NCI-H82 (cell line): Measurements from ENCODE around the gene MED19.
"Not testable (repeated sequence)": the region's sequence is repeated elsewhere in the genome, so short reads cannot be mapped to it uniquely, and the experiment has no call there.

Experiments
- DNase-seq: peaks from one replicate; lab custom pipeline; 2025; lab: John Stamatoyannopoulos, UW

The MED19 gene, protein sequence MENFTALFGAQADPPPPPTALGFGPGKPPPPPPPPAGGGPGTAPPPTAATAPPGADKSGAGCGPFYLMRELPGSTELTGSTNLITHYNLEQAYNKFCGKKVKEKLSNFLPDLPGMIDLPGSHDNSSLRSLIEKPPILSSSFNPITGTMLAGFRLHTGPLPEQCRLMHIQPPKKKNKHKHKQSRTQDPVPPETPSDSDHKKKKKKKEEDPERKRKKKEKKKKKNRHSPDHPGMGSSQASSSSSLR

GRCh38 chr11:57711414-57712255, at the start of gene MED19:
TSS of gene MED19 (minus strand) at chr11:57712215. CDS start at chr11:57712179, 36 bp downstream.
- DNase-seq: peak; percentile 85

- no peak for DNase-seq
These were observed 46.2 kb upstream of the MED19 start for GRCh38 chr11:57758174-57758573.

DNA sequence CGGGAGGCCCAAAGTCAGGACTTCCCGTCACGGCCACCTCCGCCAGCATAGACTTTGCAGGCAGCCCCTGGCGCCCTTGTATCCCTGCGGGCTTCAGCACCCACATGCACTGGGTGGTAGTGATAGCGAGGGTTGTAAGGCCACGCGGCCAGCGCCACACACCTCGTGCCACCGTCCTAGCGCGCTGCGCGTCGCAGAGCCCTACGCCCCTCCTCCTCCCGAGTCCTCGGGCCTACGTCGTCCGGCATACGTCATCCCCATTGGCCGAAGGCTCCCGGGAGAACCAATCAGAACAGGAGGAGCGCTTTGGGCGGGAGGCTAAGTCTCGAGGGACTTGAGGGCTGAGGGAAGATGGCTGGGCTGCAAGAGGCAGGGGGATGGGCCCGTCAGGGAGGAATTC, 40.9 kb upstream of the MED19 start:
- DNase-seq: no peak

- peak; percentile 59 for DNase-seq
These were observed 39.8 kb upstream of the MED19 start, which contains the start of gene BTBD18 for GRCh38 chr11:57751676-57752253. TSS of gene BTBD18 (minus strand) at chr11:57751819. CDS start at chr11:57751188, 631 bp downstream.

GRCh38 chr11:57751176-57751575, 39.2 kb upstream of the MED19 start:
- DNase-seq: no peak

GRCh38 chr11:57746920-57747319, 34.9 kb upstream of the MED19 start:
- no peak for DNase-seq

- no peak for DNase-seq
These were observed 33.2 kb upstream of the MED19 start for GRCh38 chr11:57745206-57745605.

DNA sequence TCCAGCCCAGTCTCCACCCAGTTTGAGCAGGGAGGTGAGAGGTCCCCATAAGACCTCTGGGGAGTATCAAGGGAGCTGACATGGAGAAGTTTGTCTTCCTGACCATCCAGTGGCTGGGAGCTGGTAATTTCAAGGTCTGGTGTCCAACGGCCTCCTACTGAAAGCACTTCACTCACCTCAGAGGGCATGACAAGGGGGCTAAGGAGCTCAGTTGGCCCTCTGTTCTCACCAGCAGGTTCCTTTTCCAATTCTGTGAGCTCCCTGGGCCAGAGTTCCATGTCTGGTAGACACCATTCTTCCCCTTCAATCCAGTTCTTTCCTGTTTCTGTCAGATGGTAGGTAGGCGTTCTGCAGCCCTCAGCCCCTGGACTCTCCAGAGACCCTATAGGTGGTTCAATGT, 32.3 kb upstream of the MED19 start:
- DNase-seq: no peak

DNA sequence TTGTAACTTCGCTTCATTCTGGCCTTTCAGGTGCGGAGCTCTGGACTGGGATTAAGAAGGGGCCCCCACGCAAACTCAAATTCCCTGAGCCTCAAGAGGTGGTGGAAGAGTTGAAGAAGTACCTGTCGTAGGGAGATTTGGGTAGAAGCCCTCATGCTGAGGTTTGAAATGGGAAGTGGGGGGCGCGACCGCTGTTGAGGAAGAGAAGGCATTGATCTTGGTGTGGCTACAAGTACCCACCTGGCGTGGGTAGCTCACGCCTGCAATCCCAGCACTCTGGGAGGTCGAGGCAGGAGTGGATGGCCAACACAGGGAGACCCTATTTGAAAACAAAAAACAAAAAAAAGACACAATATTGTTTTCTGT, 30.1 kb upstream of the MED19 start:
- DNase-seq: peak; percentile 41

GRCh38 chr11:57741132-57742086, 29.4 kb upstream of the MED19 start, which contains the start of gene SELENOH:
TSS of gene SELENOH (plus strand) at chr11:57741491. CDS start at chr11:57741596, 105 bp downstream.
- peak; percentile 98 for DNase-seq

- DNase-seq: no peak
These were observed 23.7 kb upstream of the MED19 start for GRCh38 chr11:57735619-57736298.

- no peak for DNase-seq
These were observed 20.6 kb upstream of the MED19 start for GRCh38 chr11:57732661-57733060.

DNA sequence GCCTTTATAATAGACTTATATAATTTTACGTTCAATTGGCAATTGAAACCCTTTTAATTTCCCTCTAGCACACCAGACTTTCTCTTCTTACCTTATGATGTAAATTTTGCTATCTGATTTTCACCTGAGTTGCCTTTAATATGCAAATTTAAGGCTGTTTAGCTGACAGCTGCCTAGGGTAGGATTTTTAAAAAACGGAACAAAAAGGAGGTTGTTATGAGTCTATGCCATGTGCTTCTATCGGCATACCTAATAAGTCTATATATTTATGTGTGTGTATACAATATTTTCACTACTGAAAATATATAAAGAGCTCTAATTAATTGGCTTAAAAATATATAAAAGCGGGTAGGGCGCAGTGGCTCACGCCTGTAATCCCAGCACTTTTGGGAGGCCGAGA, 17.5 kb upstream of the MED19 start:
- DNase-seq: no peak

DNA sequence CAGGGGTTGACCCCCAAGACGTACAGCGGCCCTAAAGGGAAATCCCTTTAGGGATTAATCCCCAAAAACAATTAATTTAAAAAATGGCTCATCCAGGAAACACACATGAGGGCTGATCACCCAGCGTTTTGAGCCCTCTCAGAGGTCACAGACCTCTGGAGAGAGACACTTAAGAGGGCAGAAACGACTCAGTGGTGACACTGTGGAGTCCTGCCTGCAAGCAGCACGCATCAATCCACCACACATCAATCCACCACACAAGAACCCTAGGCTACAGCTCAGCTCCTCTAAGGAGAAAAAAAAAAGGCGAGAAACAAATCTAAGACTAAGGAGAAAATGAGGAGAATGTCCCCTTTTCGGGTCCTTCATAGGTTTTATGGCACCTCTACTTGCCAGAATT, 16.8 kb upstream of the MED19 start:
- no peak for DNase-seq

GRCh38 chr11:57727185-57727584, 15.2 kb upstream of the MED19 start:
- no peak for DNase-seq

DNA sequence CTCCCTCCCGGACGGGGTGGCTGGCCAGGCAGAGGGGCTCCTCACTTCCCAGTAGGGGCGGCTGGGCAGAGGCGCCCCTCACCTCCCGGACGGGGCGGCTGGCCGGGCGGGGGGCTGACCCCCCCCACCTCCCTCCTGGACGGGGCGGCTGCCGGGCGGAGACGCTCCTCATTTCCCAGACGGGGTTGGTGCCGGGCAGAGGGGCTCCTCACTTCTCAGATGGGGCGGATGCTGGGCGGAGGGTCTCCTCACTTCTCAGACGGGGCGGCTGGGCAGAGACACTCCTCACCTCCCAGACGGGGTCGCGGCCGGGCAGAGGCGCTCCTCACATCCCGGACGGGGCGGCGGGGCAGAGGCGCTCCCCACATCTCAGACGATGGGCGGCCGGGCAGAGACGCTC, 4.7 kb upstream of the MED19 start:
- DNase-seq: not testable (repeated sequence)

- DNase-seq: no peak
These were observed 1.8 kb upstream of the MED19 start for GRCh38 chr11:57713835-57714234.

DNA sequence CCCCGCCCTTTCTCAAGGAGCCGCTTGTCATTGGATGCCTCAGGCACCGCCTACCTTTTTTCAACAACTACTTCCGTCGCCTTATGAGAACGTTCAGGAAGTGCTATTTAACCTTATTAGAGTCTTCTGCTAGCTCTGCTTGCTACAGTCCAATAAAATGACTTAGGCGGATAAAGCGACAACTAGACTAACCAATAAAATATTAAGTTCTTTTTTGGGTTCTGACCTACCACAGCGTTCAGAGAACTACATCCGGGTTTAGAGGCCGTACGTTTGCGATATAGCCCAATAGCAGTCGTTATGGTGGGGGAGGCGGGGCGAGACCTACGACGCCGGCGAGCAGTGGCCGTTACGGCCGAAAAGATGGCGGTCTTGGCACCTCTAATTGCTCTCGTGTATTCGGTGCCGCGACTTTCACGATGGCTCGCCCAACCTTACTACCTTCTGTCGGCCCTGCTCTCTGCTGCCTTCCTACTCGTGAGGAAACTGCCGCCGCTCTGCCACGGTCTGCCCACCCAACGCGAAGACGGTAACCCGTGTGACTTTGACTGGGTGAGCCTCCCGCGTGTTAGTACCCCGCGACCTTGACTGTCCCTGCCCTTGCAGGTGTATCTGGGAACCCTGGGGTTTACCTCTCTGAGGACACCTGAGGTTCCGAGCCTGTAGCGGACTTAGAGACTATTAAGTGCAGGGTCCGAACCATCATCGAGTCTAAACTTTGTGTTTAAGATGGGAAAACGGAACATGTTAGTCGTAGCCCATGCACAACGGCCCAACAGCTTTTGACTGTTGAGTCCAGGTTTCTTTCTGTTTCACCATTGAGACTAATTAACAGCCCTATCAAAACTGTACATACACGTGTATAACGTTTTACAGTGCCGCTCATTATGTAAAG, 488 bp upstream of the MED19 start, which contains the start of gene TMX2:
TSS of gene TMX2 (plus strand) at position 338 of the 895 bp plus-strand sequence. CDS start at position 364, 26 bp downstream.
- DNase-seq: peak; percentile 99

GRCh38 chr11:57709802-57710367, 2.1 kb downstream of the MED19 start:
- DNase-seq: no peak

- DNase-seq: not testable (repeated sequence)
These were observed 6.6 kb downstream of the MED19 start for GRCh38 chr11:57705432-57705831.
